GM21367 (cell line): ENCODE data around the gene NPB.

Experiments used
- ATAC-seq: cut with Tn5 transposase; IDR thresholded peaks from one replicate; pipeline ENCODE4 v1.9.1; 2021; ENCODE audit not compliant: unreplicated experiment

NPB gene

GRCh38 chr17:81898029-81898866, 3.8 kb upstream of the NPB start:
- no peak for ATAC-seq

- ATAC-seq = no peak
Observed at GRCh38 chr17:81898885-81899284, 3.2 kb upstream of the NPB start.

GRCh38 chr17:81899514-81900166, 2.4 kb upstream of the NPB start:
- no peak for ATAC-seq

- ATAC-seq = no peak
Observed at GRCh38 chr17:81900181-81900820, 1.7 kb upstream of the NPB start.

GRCh38 chr17:81901167-81902022, 643 bp upstream of the NPB start:
- no peak for ATAC-seq

GRCh38 chr17:81902653-81903414, 796 bp downstream of the NPB start:
- no peak for ATAC-seq

- no peak for ATAC-seq
Observed at GRCh38 chr17:81903415-81903831, 1.4 kb downstream of the NPB start.

- no peak for ATAC-seq
Observed at GRCh38 chr17:81903896-81904599, 2.0 kb downstream of the NPB start.

- no peak for ATAC-seq
Observed at GRCh38 chr17:81904600-81905423, 2.8 kb downstream of the NPB start.

- ATAC-seq = no peak
Observed at GRCh38 chr17:81905424-81905875, 3.4 kb downstream of the NPB start.

- no peak for ATAC-seq
Observed at GRCh38 chr17:81905993-81906392, 4.0 kb downstream of the NPB start.

- ATAC-seq = no peak
Observed at GRCh38 chr17:81906476-81907218, 4.6 kb downstream of the NPB start.

GRCh38 chr17:81907219-81908145, 5.4 kb downstream of the NPB start:
- no peak for ATAC-seq

GRCh38 chr17:81908793-81909192, 6.8 kb downstream of the NPB start:
- no peak for ATAC-seq

GRCh38 chr17:81909231-81909630, 7.2 kb downstream of the NPB start:
- ATAC-seq = no peak

GRCh38 chr17:81909966-81910839, 8.2 kb downstream of the NPB start:
- ATAC-seq = no peak
